Karpas-422 (cell line): Measurements from ENCODE around the gene MMP23B. TPM values are rescaled to one million over a fixed set of nuclear protein-coding genes. Genes with fewer than 3 reads are reported as not detected.

Source experiments
- DNase-seq: peaks from one replicate; pipeline ENCODE4 v3.0.0-alpha.2; 2015
- H2AFZ ChIP-seq: fragments of 200-600 bp; sonication (generic); 2 replicates; pipeline ENCODE4 v1.6.1; 2014; ENCODE audit warnings: antibody characterized with exemption, low read length, mixed read lengths
- H3K27ac ChIP-seq: fragments of 200-600 bp; sonication (generic); 2 replicates; pipeline ENCODE4 v1.5.1; 2014; ENCODE audit warnings: mild to moderate bottlenecking, low read length, moderate library complexity
- H3K27me3 ChIP-seq: fragments of 200-600 bp; sonication (generic); 2 replicates; pipeline ENCODE4 v1.6.1; 2014; ENCODE audit warnings: low read length, mixed read lengths
- H3K36me3 ChIP-seq: fragments of 200-600 bp; sonication (generic); 2 replicates; pipeline ENCODE4 v1.6.1; 2014; ENCODE audit warnings: low read length, mixed read lengths; ENCODE audit not compliant: insufficient read depth
- H3K4me1 ChIP-seq: fragments of 200-600 bp; sonication (generic); 2 replicates; pipeline ENCODE4 v1.6.1; 2014; ENCODE audit warnings: mild to moderate bottlenecking, low read length, mixed read lengths
- H3K4me2 ChIP-seq: fragments of 200-600 bp; sonication (generic); 2 replicates; pipeline ENCODE4 v1.6.1; 2014; ENCODE audit warnings: low read length, low read depth, mild to moderate bottlenecking; ENCODE audit not compliant: poor library complexity, severe bottlenecking
- H3K4me3 ChIP-seq: fragments of 200-600 bp; sonication (generic); 2 replicates; pipeline ENCODE4 v1.5.1; 2014; ENCODE audit warnings: mild to moderate bottlenecking, antibody characterized with exemption, low read length, mixed read lengths
- H3K79me2 ChIP-seq: fragments of 200-600 bp; sonication (generic); 2 replicates; pipeline ENCODE4 v1.6.1; 2014; ENCODE audit warnings: mild to moderate bottlenecking, low read length, mixed read lengths
- H3K9ac ChIP-seq: fragments of 200-600 bp; sonication (generic); 2 replicates; pipeline ENCODE4 v1.6.0; 2014; ENCODE audit warnings: low read length
- H3K9me2 ChIP-seq: fragments of 200-600 bp; sonication (generic), shearing (Covaris generic); replicated peaks from 2 replicates; pipeline ENCODE4 v1.6.0; 2014; ENCODE audit warnings: mild to moderate bottlenecking, low read length, moderate library complexity; ENCODE audit not compliant: insufficient read depth
- H3K9me3 ChIP-seq: fragments of 300-700, 200-600 bp; sonication (generic); 2 replicates; pipeline ENCODE4 v1.6.1; 2014; ENCODE audit warnings: low read length, mixed read lengths
- H4K20me1 ChIP-seq: fragments of 200-600 bp; sonication (generic); 2 replicates; pipeline ENCODE4 v1.6.1; 2014; ENCODE audit warnings: mild to moderate bottlenecking, antibody characterized with exemption, low read length, low read depth; ENCODE audit not compliant: insufficient read depth
- total RNA-seq: library from RNA; depleted of rRNA; stranded (reverse); fragments of >200 nt; shearing (Covaris generic); gene quantifications from 2 replicates; pipeline ENCODE4 v1.2.3, GENCODE V29; 2014; ENCODE audit warnings: low replicate concordance

The MMP23B gene
- total RNA-seq, 1 experiment from 2014 or later = 1.3 TPM

DNA sequence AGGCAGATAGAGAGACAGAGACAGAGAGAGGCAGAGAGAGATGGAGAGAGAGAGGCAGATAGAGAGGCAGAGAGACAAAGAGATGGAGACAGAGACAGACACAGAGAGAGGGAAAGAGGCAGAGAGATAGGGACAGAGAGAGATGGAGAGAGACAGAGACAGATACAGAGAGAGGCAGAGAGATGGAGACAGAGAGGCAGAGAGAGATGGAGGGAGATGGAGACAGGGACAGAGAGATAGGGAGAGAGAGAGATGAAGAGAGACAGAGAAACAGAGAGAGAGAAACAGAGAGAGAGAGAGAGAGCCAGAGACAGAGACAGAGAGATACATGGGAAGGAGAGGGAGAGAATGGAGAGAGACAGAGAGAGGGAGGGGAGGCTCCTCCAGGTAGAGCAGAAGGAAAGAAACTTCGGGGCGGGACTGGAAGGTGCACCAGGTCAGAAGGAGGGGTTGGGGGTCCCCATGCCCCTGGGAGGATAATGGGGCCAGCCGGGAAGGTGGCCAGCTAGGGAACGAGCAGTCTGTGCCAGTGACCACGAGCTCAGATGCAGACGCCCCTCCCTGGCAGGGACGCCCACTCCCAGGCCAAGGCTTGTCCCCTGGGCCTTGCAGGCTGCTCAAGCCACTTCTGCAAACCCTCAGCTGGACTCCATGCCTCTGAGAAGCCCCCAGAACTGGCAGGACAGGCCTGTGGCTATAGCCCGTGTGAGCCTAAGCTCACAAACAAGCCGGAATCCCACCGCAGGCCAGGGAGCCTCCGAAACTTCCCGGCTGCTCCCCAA lies 35.3 kb upstream of the MMP23B start:
- Histone ChIP-seq H3K4me1 (peaks cover 9% of the 10 kb centered on the region), H3K36me3 (no peaks in the 10 kb centered on the region), H3K4me3 (no peak overlapping the region), H3K9me2 (no peaks in the 10 kb centered on the region), H3K27me3 (no peaks in the 10 kb centered on the region), H3K9me3 (no peaks in the 10 kb centered on the region), H3K79me2 (no peaks in the 10 kb centered on the region), H3K27ac (no peak overlapping the region), H2AFZ (no peak overlapping the region), H3K9ac (no peak overlapping the region), H4K20me1 (no peaks in the 10 kb centered on the region), H3K4me2 (no peak overlapping the region)
- no peak for DNase-seq

DNA sequence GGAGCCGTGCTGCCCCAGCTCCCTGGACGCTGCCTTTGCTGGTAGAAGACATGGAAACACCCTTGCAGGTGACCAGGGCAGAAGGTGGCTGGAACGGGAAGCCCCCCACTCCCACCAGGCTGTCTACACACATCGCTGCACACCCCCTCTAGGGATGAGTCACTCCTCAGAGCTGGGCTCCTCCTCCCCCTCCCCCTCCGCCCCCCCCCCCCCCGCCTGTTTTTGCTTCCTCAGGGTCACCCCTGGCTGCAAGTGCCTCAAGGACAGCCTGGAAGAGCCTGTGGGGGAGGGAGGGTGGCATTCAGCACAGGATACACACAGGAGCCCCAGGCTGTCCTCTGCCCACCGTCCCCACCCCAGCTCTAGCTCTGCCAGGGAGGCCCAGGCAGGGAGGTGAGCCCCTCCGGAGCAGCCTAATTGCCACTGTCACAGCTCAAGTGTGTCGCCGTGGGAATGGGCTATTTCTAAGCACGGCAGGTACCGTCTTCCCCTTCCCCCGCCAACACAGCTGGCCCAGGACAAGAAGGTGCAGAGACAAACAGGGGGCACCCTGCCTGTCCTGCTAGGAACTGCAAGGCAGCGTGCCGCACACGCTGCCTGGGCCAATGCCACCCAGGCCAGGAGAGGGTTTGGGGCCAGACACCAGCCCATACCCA lies 34.6 kb upstream of the MMP23B start:
- Histone ChIP-seq H3K27ac (no peak overlapping the region), H4K20me1 (no peaks in the 10 kb centered on the region), H3K4me2 (no peak overlapping the region), H3K9ac (no peak overlapping the region), H3K4me1 (peaks cover 9% of the 10 kb centered on the region), H3K36me3 (no peaks in the 10 kb centered on the region), H3K4me3 (no peak overlapping the region), H3K79me2 (no peaks in the 10 kb centered on the region), H3K9me3 (no peaks in the 10 kb centered on the region), H3K9me2 (no peaks in the 10 kb centered on the region), H2AFZ (no peak overlapping the region), H3K27me3 (no peaks in the 10 kb centered on the region)
- peak; percentile 70 for DNase-seq

DNA sequence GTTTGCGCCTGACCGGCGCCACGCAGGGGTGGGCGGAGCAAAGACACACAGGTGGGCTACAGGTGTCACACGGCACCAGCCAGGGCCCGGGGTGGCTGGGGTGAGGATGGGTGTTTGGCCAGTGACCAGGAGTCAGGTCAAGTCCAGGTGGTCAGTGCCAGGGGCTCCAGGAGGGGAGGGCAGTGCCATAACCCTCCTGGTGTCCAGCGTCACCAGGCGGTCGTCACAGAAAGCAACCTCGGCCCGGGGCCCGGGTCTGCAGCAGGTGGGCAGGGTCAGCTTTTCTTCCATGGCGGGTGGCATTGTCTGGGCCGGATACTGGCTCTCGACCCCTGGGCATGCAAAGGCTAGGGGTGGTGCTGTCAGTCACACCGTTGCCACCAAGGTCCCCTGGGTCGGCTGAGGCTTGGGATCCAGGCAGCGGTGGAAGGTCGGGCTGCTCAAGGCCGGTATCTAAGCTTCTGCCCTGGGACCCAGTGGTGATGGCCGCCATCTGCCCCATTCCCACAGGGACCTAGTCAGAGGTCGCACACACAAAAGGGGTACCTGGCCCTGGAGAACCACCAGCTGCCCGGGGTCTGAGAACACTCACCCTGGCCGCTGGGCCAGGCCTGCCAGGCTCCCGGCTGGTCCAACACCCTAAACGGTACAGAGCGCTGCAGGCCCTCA lies 33.8 kb upstream of the MMP23B start:
- Histone ChIP-seq H3K9ac (no peak overlapping the region), H3K4me3 (no peak overlapping the region), H3K9me2 (no peaks in the 10 kb centered on the region), H3K4me2 (no peak overlapping the region), H3K9me3 (no peaks in the 10 kb centered on the region), H2AFZ (no peak overlapping the region), H3K27ac (no peak overlapping the region), H3K4me1 (peaks cover 17% of the 10 kb centered on the region), H4K20me1 (no peaks in the 10 kb centered on the region), H3K27me3 (no peaks in the 10 kb centered on the region), H3K79me2 (no peaks in the 10 kb centered on the region), H3K36me3 (no peaks in the 10 kb centered on the region)
- DNase-seq = no peak

DNA sequence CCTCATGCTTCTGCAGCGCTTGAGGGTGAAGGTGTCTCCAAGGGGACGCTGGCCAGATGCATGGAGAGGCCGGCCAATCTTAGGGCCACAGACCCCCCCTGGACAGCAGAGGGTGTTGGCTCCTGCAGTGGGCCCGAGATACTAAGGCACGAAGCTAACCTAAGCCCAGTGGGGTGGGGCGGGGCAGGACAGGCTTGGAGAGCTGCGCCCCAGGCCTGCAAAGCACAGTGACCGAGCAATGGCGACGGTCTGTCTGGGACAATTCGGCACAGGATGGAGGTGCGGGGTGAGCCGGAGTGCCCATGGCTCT lies 33.3 kb upstream of the MMP23B start:
- H3K27ac ChIP-seq = no peak overlapping the region
- no peak overlapping the region for H3K4me3 ChIP-seq
- DNase-seq = no peak
- no peaks in the 10 kb centered on the region for H3K27me3 ChIP-seq
- no peaks in the 10 kb centered on the region for H3K9me3 ChIP-seq
- no peaks in the 10 kb centered on the region for H3K36me3 ChIP-seq
- no peaks in the 10 kb centered on the region for H3K9me2 ChIP-seq
- no peak overlapping the region for H2AFZ ChIP-seq
- no peak overlapping the region for H3K4me2 ChIP-seq
- H3K4me1 ChIP-seq = peaks cover 21% of the 10 kb centered on the region
- H4K20me1 ChIP-seq = no peaks in the 10 kb centered on the region
- H3K79me2 ChIP-seq = no peaks in the 10 kb centered on the region
- H3K9ac ChIP-seq = no peak overlapping the region

DNA sequence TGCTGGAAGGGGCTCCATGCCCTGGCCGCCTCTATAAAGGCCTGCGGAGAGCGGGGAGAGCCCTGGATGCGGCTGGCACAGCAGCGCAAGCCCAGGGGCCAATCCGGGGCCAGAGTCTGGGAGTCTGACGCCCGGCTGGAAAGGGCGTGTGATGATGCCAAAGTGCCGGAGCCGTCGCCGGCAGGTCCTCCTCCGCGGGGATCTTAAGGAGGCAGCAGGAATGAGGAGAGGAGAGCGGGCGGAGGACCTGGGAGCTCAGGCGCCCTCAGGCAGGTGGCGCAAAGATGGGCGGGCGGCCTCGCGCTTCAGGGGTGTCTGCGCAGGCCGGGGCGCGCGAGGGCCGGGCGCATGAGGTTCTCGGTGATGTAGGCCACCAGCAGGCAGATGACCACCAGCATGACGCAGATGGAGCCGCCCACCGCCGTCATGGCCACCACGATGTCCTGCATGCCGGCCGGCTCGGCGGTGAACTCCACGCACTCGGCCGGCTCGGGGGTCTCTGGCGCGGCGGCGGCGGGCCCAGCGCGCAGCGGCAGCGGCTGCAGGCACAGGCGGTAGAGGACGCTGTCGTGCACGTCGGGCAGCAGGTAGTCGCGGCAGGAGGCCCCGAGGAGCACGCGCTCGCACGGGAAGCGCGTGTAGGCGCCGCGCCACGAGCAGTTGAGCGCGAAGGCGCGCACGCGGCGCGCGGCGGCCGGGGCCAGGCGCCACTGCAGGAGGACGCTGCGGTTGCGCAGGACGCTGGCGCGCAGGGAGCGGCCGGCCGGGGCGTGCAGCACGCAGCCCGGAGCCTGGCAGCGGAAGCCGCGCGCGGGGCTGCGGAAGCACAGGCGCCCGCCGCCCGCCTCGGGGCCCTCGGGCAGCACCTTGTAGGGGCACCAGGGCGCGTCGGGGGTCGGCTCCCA lies 32.7 kb upstream of the MMP23B start:
- H3K4me3 ChIP-seq = no peak overlapping the region
- DNase-seq = no peak
- no peak overlapping the region for H3K4me2 ChIP-seq
- H2AFZ ChIP-seq = no peak overlapping the region
- no peaks in the 10 kb centered on the region for H4K20me1 ChIP-seq
- no peaks in the 10 kb centered on the region for H3K9me2 ChIP-seq
- no peaks in the 10 kb centered on the region for H3K36me3 ChIP-seq
- no peaks in the 10 kb centered on the region for H3K9me3 ChIP-seq
- H3K9ac ChIP-seq = no peak overlapping the region
- H3K27me3 ChIP-seq = no peaks in the 10 kb centered on the region
- H3K4me1 ChIP-seq = peaks cover 21% of the 10 kb centered on the region
- H3K27ac ChIP-seq = no peak overlapping the region
- no peaks in the 10 kb centered on the region for H3K79me2 ChIP-seq

DNA sequence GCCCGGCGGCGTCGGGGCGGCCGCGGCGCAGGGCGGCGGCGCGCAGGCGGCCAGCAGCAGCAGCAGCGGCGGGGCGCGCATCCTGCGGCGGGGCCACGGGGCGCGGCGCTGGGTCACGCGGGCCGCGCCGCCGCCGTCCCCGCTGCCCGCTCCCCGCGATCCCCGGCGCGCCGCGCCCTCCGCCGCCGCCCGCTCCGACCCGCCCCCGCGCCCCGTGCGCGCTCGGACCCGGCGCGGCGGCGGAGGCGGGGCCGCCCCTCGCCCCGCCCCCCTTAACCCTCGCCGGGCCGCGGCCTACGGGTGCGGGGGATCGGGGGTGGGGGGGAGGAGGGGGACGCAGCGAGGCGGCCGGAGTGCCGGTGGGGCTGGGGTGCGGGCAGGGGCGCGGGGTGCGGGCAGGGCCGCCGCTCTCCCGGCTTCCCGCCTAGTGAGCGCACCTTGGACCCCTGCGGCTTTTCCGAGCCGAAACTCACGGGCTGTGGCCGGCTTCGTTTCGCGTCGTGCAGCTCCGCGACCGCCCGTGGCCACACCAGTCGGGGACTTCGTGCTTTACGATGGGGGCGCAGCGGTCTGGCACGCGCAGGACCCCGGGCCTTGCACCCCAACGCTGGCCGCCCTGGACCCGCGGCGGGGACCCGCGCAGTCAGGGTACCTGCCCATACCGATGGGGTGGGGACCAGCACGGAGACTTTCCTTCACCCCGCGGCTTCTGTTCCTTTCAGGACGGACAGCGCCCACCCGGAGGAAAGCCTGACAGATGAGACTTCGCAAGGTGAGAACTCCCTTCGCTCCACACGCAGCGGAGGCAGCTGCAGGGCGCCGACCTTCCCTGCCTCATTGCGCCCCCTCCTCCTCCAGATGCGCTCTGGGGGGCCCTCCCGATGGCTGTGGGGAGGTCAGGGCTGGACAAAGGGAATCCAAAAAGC lies 31.8 kb upstream of the MMP23B start, which contains the start of gene FNDC10:
FNDC10 (minus strand) TSS at position 201 of the 926 bp plus-strand sequence; CDS start at position 81, 120 bp downstream.
- Histone ChIP-seq H3K4me3 (no peak within 1 kb of the TSS), H3K9me3 (no peaks in the 10 kb centered on the region), H2AFZ (no peak within 1 kb of the TSS), H3K4me2 (no peak within 1 kb of the TSS), H3K9ac (no peak within 1 kb of the TSS), H3K36me3 (no peaks in the 10 kb centered on the region), H3K9me2 (no peaks in the 10 kb centered on the region), H4K20me1 (no peaks in the 10 kb centered on the region), H3K79me2 (no peaks in the 10 kb centered on the region), H3K27ac (no peak within 1 kb of the TSS), H3K4me1 (peaks cover 21% of the 10 kb centered on the region), H3K27me3 (no peaks in the 10 kb centered on the region)
- no peak for DNase-seq

DNA sequence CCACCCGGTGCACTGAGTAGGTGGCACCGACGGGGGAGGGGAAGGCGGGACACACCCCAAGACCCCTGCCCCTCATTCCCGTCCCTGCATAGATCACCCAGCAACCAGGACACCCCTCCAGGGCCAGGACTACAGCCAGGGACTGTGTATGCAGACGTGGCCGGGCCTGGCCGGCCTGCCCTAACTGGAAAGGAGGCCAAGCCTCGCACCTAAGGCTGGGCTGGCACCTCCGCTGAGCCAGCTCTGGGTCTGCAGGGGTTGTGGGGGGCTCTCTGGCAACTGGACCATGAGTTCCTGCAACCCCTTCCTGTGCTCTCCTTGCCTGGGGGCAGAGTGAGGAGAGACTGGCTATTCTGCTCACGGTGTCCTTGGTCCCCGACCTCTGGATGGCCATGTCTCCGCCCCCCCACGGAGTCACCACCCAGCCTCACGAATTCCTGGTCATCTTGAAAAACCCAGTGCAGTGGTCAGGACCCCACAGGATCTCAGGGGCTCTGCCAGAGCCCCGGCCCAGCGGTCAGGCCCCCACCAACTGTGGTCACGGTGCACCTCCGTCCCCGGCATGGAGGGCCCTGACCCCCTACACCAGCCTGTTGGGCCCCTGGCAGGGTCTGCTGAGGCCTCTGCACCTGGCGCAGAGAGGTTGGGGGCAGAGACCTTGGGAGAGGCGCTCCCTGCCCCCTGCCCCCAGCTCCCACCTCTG lies 31.0 kb upstream of the MMP23B start:
- Histone ChIP-seq H3K9me3 (no peaks in the 10 kb centered on the region), H3K9me2 (no peaks in the 10 kb centered on the region), H3K4me3 (no peak overlapping the region), H3K27ac (no peak overlapping the region), H2AFZ (no peak overlapping the region), H3K36me3 (no peaks in the 10 kb centered on the region), H3K9ac (no peak overlapping the region), H3K27me3 (no peaks in the 10 kb centered on the region), H3K79me2 (no peaks in the 10 kb centered on the region), H3K4me1 (peaks cover 21% of the 10 kb centered on the region), H4K20me1 (no peaks in the 10 kb centered on the region), H3K4me2 (no peak overlapping the region)
- peak; percentile 34 for DNase-seq
